BLaER1 (cell line): ENCODE results near the gene PRAMEF25.
"Not testable (repeated sequence)": the region's sequence is repeated elsewhere in the genome, so short reads cannot be mapped to it uniquely, and the experiment has no call there.

ENCODE experiments used
- H3K27ac ChIP-seq: shearing (Covaris generic); formaldehyde crosslinking; 2 replicates; pipeline ENCODE4 v1.8.1; 2022
- H3K27me3 ChIP-seq: shearing (Covaris generic); formaldehyde crosslinking; 2 replicates; pipeline ENCODE4 v1.8.1; 2022
- H3K36me3 ChIP-seq: shearing (Covaris generic); formaldehyde crosslinking; 2 replicates; pipeline ENCODE4 v1.8.1; 2022
- H3K4me1 ChIP-seq: shearing (Covaris generic); formaldehyde crosslinking; 2 replicates; pipeline ENCODE4 v1.8.1; 2022
- H3K4me2 ChIP-seq: shearing (Covaris generic); formaldehyde crosslinking; 2 replicates; pipeline ENCODE4 v1.8.1; 2022
- H3K4me3 ChIP-seq: shearing (Covaris generic); formaldehyde crosslinking; 2 replicates; pipeline ENCODE4 v1.8.1; 2022
- H3K9ac ChIP-seq: shearing (Covaris generic); formaldehyde crosslinking; 2 replicates; pipeline ENCODE4 v1.8.1; 2022
- H3K9me3 ChIP-seq: shearing (Covaris generic); formaldehyde crosslinking; 2 replicates; pipeline ENCODE4 v1.8.1; 2022
- H4K20me1 ChIP-seq: shearing (Covaris generic); formaldehyde crosslinking; 2 replicates; pipeline ENCODE4 v1.8.1; 2022

The PRAMEF25 gene

DNA sequence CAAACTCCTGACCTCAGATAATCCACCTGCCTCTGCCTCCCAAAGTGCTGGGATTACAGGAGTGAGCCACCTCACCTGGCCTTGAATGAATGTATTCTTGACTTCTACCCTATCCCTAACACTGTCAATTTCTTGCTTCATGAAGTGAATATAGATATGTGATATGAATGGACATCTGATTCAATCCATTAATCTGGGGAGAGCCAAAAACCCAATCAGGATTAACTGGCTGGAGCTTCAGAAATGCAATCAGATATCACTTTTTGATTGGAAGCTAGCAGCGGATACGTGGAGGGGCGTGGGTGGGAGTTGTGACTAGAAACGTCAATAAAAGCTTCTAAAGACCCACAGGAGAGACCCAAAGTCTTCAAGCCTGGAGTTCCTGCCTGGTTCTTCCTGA is at the start of gene PRAMEF25:
Gene PRAMEF25, plus strand, starts transcription at position 301 of the 400 bp plus-strand sequence. CDS start 2,920 bp downstream, outside the sequence.
- H3K4me3 ChIP-seq, H4K20me1 ChIP-seq, H3K4me1 ChIP-seq, H3K27me3 ChIP-seq, H3K27ac ChIP-seq, H3K9me3 ChIP-seq, H3K36me3 ChIP-seq, H3K9ac ChIP-seq, H3K4me2 ChIP-seq: not testable (repeated sequence)

DNA sequence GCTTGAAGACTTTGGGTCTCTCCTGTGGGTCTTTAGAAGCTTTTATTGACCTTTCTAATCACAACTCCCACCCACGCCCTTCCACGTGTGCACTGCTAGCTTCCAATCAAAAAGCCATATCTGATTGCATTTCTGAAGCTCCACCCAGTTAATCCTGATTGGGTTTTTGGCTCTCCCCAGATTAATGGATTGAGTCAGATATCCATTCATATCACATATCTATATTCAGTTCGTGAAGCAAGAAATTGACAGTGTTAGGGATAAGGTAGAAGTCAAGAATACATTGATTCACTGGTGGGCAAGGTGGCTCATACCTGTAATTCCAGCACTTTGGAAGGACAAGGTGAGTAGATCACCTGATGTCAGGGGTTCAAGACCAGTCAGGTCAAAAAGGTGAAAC is 14.1 kb upstream of the PRAMEF25 start, which contains the start of gene PRAMEF27:
Gene PRAMEF27, minus strand, starts transcription at position 101 of the 400 bp plus-strand sequence. CDS start 2,916 bp downstream, outside the sequence.
- not testable (repeated sequence) for H3K9ac ChIP-seq, H3K4me2 ChIP-seq, H3K27me3 ChIP-seq, H3K36me3 ChIP-seq, H4K20me1 ChIP-seq, H3K27ac ChIP-seq, H3K4me1 ChIP-seq, H3K9me3 ChIP-seq, H3K4me3 ChIP-seq

DNA sequence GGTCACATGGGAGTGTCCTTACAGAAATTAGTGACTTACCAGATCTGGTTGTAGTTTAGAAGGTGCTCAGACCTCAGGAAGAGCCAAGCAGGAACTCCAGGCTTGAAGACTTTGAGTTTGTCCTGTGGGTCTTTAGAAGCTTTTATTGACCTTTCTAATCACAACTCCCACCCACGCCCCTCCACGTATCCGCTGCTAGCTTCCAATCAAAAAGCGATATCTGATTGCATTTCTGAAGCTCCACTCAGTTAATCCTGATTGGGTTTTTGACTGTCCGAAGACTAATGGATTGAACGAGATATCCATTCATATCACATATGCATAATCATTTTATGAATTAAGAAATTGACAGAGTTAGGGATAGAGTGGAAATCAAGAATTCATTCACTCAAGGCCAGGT is 46.2 kb downstream of the PRAMEF25 start, which contains the start of gene HNRNPCL2:
Gene HNRNPCL2, minus strand, starts transcription at position 101 of the 400 bp plus-strand sequence. CDS start 454 bp downstream, outside the sequence.
- H3K4me1 ChIP-seq, H3K27ac ChIP-seq, H3K36me3 ChIP-seq, H4K20me1 ChIP-seq, H3K4me3 ChIP-seq, H3K9ac ChIP-seq, H3K4me2 ChIP-seq, H3K9me3 ChIP-seq, H3K27me3 ChIP-seq: not testable (repeated sequence)
